ENCODE results near the gene ZNF30. TPM values are rescaled to one million over a fixed set of nuclear protein-coding genes. Genes with fewer than 3 reads are reported as not detected.
A peak's percentile ranks its signal among the peaks of the same experiment; 100 is the strongest.
"Not testable (repeated sequence)": the region's sequence is repeated elsewhere in the genome, so short reads cannot be mapped to it uniquely, and the experiment has no call there.

The ZNF30 gene
- total RNA-seq, 1 donor from 2014 or later = 4.4 TPM

- peak in 1 of 2 donors; percentile 76 for DNase-seq (ENCODE audit: low read depth in 2 of 2)
Observed at GRCh38 chr19:34960103-34960805, 33.6 kb downstream of the ZNF30 start.

- DNase-seq (ENCODE audit: low read depth in 2 of 2) = peak in 1 of 2 donors; percentile 13
Observed at GRCh38 chr19:34960940-34961679, 34.4 kb downstream of the ZNF30 start.

- peak; percentile 97 to 98 for DNase-seq (ENCODE audit: low read depth in 2 of 2)
Observed at GRCh38 chr19:34961775-34962686, 35.3 kb downstream of the ZNF30 start.

GRCh38 chr19:34962687-34963572 lies 36.2 kb downstream of the ZNF30 start:
- peak; percentile 43 to 60 for DNase-seq (ENCODE audit: low read depth in 2 of 2)

- peak; percentile 73 to 87 for DNase-seq (ENCODE audit: low read depth in 2 of 2)
Observed at GRCh38 chr19:34963573-34964406, 37.1 kb downstream of the ZNF30 start, which contains the start of gene ZNF792. ZNF792 (minus strand) TSS chr19:34964229; CDS start chr19:34963662, 567 bp downstream.

GRCh38 chr19:34964598-34964997 lies 37.9 kb downstream of the ZNF30 start:
- DNase-seq (ENCODE audit: low read depth in 2 of 2) = no peak

- DNase-seq (ENCODE audit: low read depth in 2 of 2) = not testable (repeated sequence)
Observed at GRCh38 chr19:34965505-34965904, 38.8 kb downstream of the ZNF30 start.

GRCh38 chr19:34967551-34967950 lies 40.8 kb downstream of the ZNF30 start:
- DNase-seq (ENCODE audit: low read depth in 2 of 2) = no peak

- DNase-seq (ENCODE audit: low read depth in 2 of 2) = no peak
Observed at GRCh38 chr19:34969721-34970120, 43.0 kb downstream of the ZNF30 start.

- DNase-seq (ENCODE audit: low read depth in 2 of 2) = not testable (repeated sequence)
Observed at GRCh38 chr19:34970185-34970780, 43.6 kb downstream of the ZNF30 start.

- no peak for DNase-seq (ENCODE audit: low read depth in 2 of 2)
Observed at GRCh38 chr19:34972163-34972705, 45.5 kb downstream of the ZNF30 start.

GRCh38 chr19:34974646-34975045 lies 47.9 kb downstream of the ZNF30 start:
- no peak for DNase-seq (ENCODE audit: low read depth in 2 of 2)

- DNase-seq (ENCODE audit: low read depth in 2 of 2) = no peak
Observed at GRCh38 chr19:34975056-34975455, 48.4 kb downstream of the ZNF30 start.

- DNase-seq (ENCODE audit: low read depth in 2 of 2) = no peak
Observed at GRCh38 chr19:34976611-34977010, 49.9 kb downstream of the ZNF30 start.

GRCh38 chr19:34979819-34980640 lies 53.3 kb downstream of the ZNF30 start:
- no peak for DNase-seq (ENCODE audit: low read depth in 2 of 2)

- DNase-seq (ENCODE audit: low read depth in 2 of 2) = no peak
Observed at GRCh38 chr19:34982275-34982674, 55.6 kb downstream of the ZNF30 start.

GRCh38 chr19:34983786-34984185 lies 57.1 kb downstream of the ZNF30 start:
- DNase-seq (ENCODE audit: low read depth in 2 of 2) = no peak

- DNase-seq (ENCODE audit: low read depth in 2 of 2) = no peak
Observed at GRCh38 chr19:34984287-34984686, 57.6 kb downstream of the ZNF30 start.

All from lung microvascular endothelial cell (primary cell).